Activated T-cell treated with anti-CD3 and anti-CD28 coated beads, Interleukin-2, amount 50 U/mL, for 4 hours (primary cell): ENCODE results near the gene GRM4. TPM values are rescaled to one million over a fixed set of nuclear protein-coding genes. Genes with fewer than 3 reads are reported as not detected.
A peak's percentile ranks its signal among the peaks of the same experiment; 100 is the strongest.

Experiments used
- ATAC-seq, 2 donors: fragments of 200-7000 bp; cut with Tn5 transposase; one replicate each; pipeline ENCODE4 v1.10.0; 2021
- DNase-seq: peaks from one replicate; pipeline ENCODE4 v3.0.0-alpha.2; 2020
- H3K27me3 Mint-ChIP-seq: one replicate; pipeline ENCODE4 v1.8.0; 2021; ENCODE audit warnings: low read depth, mixed read lengths
- H3K36me3 Mint-ChIP-seq: one replicate; pipeline ENCODE4 v1.8.0; 2022; ENCODE audit warnings: mixed read lengths; ENCODE audit not compliant: insufficient read depth
- H3K4me1 Mint-ChIP-seq: one replicate; pipeline ENCODE4 v1.8.0; 2021; ENCODE audit warnings: low read depth, mixed read lengths
- H3K4me3 Mint-ChIP-seq: one replicate; pipeline ENCODE4 v1.8.0; 2021; ENCODE audit warnings: mild to moderate bottlenecking, moderate library complexity, mixed read lengths
- H3K9me3 Mint-ChIP-seq: one replicate; pipeline ENCODE4 v1.8.0; 2021; ENCODE audit warnings: mixed read lengths
- total RNA-seq, 3 donors: library from RNA; stranded (reverse); gene quantifications; one replicate each; pipeline ENCODE4 v1.2.1, GENCODE V29; 2021

Gene GRM4
- total RNA-seq, 3 donors from 2014 or later, result 0.25 to 0.29 TPM; not detected in 1

DNA sequence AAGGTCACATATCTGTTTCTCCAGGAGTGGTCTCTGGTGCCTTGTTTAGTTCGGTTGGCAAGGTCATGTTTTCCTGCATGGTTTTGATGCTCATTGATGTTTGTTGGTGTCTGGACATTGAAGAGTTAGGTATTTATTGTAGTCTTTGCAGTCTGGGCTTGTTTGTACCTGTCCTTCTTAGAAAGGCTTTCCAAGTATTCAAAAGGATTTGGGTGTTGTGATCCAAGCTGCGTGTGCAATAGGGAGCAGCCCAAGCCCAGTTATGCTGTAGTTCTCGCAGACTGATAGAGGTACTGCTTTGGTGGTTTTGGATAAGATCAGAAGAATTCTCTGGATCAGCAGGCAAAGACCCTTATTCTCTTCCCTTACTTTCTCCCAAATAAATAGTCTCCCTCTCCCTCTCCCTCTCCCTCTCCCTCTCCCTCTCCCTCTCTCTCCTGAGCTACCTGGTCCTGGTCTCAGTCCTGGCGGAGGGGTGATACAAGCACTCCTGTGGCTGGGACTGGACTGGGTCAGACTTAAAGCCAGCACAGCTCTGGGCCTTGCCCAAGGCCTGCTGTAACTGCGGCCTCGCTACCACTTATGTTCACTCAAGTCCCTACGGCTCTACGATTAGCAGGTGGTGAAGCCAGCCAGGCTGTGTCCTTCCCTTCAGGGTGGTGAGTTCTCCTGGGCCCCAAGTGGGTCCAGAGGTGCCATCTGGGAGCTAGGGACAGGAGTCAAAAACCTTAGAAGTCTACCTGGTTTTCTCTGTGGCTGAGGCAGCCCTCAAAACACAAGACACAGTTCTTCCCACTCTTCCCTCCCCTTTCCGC lies 27.3 kb upstream of the GRM4 start:
- no peaks in the 10 kb centered on the region for H3K27me3 Mint-ChIP-seq
- peaks cover 6% of the 10 kb centered on the region for H3K9me3 Mint-ChIP-seq
- no peak for ATAC-seq
- H3K4me3 Mint-ChIP-seq, result no peak overlapping the region
- H3K4me1 Mint-ChIP-seq, result peaks cover 10% of the 10 kb centered on the region
- DNase-seq, result no peak
- no peaks in the 10 kb centered on the region for H3K36me3 Mint-ChIP-seq

- no peaks in the 10 kb centered on the region for H3K36me3 Mint-ChIP-seq
- DNase-seq (no peak), ATAC-seq (no peak)
- H3K4me1 Mint-ChIP-seq, result peaks cover 10% of the 10 kb centered on the region
- H3K4me3 Mint-ChIP-seq, result no peak overlapping the region
- H3K9me3 Mint-ChIP-seq, result peaks cover 6% of the 10 kb centered on the region
- no peaks in the 10 kb centered on the region for H3K27me3 Mint-ChIP-seq
These were observed 24.5 kb upstream of the GRM4 start for GRCh38 chr6:34170346-34170745.

GRCh38 chr6:34169897-34170296 lies 24.0 kb upstream of the GRM4 start:
- no peak overlapping the region for H3K4me3 Mint-ChIP-seq
- H3K4me1 Mint-ChIP-seq, result peaks cover 10% of the 10 kb centered on the region
- H3K9me3 Mint-ChIP-seq, result peaks cover 6% of the 10 kb centered on the region
- DNase-seq (no peak), ATAC-seq (no peak)
- no peaks in the 10 kb centered on the region for H3K36me3 Mint-ChIP-seq
- H3K27me3 Mint-ChIP-seq, result no peaks in the 10 kb centered on the region

- Mint-ChIP-seq H3K27me3 (no peaks in the 10 kb centered on the region), H3K4me1 (no peaks in the 10 kb centered on the region), H3K9me3 (peaks cover 11% of the 10 kb centered on the region), H3K4me3 (no peak overlapping the region), H3K36me3 (no peaks in the 10 kb centered on the region)
- no peak for DNase-seq
- ATAC-seq, result no peak
These were observed 16.1 kb upstream of the GRM4 start for GRCh38 chr6:34161857-34162515.

DNA sequence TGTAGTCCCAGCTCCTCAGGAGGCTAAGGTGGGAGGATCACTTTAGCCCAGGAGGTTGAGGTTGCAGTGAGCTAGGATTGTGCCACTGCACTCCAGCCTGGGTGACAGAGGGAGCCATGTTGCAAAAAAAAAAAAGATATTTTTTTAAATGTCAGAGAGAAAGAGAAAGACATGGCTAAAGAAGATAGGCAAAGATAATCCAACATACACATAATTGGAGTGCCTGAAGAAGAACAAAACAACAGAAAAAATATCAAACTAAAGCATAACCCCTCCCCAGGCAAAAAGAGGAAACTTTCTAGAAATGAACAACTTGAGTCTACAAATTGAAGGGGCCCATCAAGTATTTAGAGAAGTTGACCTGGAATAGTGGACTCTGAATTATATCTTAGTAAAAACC lies 14.0 kb upstream of the GRM4 start:
- no peak overlapping the region for H3K4me3 Mint-ChIP-seq
- no peak for DNase-seq
- H3K36me3 Mint-ChIP-seq, result no peaks in the 10 kb centered on the region
- H3K27me3 Mint-ChIP-seq, result no peaks in the 10 kb centered on the region
- no peaks in the 10 kb centered on the region for H3K4me1 Mint-ChIP-seq
- ATAC-seq, result no peak
- peaks cover 11% of the 10 kb centered on the region for H3K9me3 Mint-ChIP-seq

DNA sequence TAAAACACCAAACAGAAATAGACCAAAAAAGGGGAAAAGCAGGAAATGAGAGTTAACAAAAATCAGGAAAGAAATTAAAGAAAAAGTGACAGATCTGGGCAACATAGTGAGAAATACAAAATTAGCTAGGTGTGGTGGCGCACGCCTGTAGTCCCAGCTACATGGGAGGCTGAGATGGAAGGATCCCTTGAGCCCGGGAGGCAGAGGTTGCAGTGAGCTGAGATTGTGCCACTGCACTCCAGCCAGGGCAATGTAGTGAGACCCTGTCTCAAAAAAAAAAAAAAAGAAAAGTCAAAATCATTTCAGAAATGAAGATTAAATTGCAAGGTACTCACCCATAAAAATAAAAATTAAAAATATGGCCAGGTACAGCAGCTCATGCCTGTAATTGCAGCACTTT lies 13.0 kb upstream of the GRM4 start:
- ATAC-seq, result no peak

DNA sequence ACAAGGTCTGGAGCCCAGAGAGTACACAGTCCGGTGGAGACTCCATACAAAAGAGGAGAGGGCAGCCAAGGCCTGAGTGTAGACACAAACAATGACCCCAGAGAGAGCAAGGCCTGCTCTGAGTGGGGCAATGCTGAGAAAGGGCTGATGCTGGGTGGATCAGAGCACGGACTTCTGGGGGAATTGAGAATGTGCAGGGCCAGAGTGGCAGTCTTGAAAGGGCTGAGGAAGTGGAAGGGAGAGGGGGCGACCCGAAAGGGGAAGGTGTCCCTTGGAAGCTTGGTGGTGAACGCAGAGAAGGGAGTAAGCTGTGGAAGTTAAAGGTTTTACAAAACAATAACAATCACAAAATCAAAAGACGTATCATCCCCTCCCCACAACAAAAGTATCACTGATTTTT lies 12.0 kb upstream of the GRM4 start:
- Mint-ChIP-seq H3K36me3 (no peaks in the 10 kb centered on the region), H3K4me3 (no peak overlapping the region), H3K9me3 (peaks cover 11% of the 10 kb centered on the region), H3K4me1 (peaks cover 4% of the 10 kb centered on the region), H3K27me3 (peaks cover 10% of the 10 kb centered on the region)
- DNase-seq, result no peak
- ATAC-seq, result no peak

More for the DNA sequence above, 13.0 kb upstream of the GRM4 start:
- no peak for DNase-seq
- no peaks in the 10 kb centered on the region for H3K36me3 Mint-ChIP-seq
- peaks cover 5% of the 10 kb centered on the region for H3K27me3 Mint-ChIP-seq
- peaks cover 4% of the 10 kb centered on the region for H3K4me1 Mint-ChIP-seq
- peaks cover 11% of the 10 kb centered on the region for H3K9me3 Mint-ChIP-seq
- no peak overlapping the region for H3K4me3 Mint-ChIP-seq

DNA sequence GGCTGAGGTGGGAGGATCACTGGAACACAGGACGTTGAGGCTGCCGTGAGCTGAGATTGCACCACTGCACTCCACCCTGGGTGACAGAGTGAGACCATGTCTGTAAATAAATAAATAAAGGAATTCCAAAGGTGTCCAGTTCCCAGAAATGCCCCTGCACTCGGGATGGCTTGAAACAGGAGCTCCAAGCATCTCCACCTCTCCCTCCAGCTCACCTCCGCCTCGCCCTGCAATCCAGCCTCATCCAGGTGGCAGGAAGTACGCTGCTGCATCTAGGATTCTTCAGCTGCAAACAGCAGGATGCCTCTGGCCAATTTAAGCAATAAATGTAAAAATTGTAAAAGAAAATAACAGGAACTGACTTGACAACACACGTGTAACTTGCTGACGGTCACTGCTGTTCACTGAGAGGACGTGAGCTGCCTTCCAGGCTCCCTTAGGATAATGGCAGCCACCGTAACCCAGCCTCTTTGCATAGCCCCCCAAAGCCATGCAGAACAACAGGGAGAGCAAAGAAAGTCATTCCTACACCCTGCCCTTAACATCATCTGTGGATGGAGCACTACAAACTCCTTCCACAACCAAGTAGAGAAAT lies 11.4 kb upstream of the GRM4 start:
- Mint-ChIP-seq H3K36me3 (no peaks in the 10 kb centered on the region), H3K9me3 (peaks cover 11% of the 10 kb centered on the region), H3K4me1 (peaks cover 4% of the 10 kb centered on the region), H3K4me3 (no peak overlapping the region), H3K27me3 (peaks cover 15% of the 10 kb centered on the region)
- DNase-seq (no peak), ATAC-seq (no peak)

DNA sequence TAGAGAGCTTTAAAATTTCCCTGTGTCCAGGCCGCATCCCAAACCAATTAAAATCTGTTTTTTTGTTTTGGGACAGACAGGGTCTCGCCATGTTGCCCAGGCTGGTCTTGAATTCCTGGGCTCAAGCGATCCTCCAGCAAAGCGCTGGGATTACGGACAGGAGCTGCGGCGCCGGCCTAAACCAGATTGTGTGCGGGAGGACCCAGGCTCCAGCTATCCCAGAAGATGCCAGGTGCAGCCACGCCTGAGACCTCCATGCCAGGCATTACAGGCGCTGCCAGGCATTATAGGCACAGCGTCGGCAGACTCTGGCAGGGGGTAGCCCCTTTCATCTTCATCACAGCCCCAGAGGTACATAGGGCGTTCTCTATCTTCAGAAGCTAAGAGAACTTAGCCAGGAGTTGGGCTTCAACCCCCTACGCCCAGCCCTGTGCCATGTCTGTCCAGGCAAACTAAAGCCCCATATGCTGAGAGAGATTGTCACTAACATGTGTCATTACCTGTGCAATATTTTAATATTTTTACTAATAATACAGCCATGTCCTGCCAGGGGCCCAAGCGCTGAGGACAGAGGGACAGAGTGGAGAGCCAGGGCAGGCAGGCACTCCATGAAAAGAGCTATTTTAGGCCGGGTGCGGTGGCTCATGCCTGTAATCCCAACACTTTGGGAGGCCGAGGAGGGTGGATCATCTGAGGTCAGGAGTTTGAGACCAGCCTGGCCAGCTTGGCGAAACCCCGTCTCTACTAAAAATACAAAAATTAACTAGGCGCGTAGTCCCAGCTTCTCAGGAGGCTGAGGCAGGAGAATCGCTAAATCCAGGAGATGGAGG lies 9.8 kb upstream of the GRM4 start:
- DNase-seq (no peak), ATAC-seq (no peak)
- H3K27me3 Mint-ChIP-seq, result peaks cover 29% of the 10 kb centered on the region
- no peaks in the 10 kb centered on the region for H3K36me3 Mint-ChIP-seq
- no peak overlapping the region for H3K4me3 Mint-ChIP-seq
- H3K9me3 Mint-ChIP-seq, result peaks cover 11% of the 10 kb centered on the region
- H3K4me1 Mint-ChIP-seq, result peaks cover 4% of the 10 kb centered on the region

DNA sequence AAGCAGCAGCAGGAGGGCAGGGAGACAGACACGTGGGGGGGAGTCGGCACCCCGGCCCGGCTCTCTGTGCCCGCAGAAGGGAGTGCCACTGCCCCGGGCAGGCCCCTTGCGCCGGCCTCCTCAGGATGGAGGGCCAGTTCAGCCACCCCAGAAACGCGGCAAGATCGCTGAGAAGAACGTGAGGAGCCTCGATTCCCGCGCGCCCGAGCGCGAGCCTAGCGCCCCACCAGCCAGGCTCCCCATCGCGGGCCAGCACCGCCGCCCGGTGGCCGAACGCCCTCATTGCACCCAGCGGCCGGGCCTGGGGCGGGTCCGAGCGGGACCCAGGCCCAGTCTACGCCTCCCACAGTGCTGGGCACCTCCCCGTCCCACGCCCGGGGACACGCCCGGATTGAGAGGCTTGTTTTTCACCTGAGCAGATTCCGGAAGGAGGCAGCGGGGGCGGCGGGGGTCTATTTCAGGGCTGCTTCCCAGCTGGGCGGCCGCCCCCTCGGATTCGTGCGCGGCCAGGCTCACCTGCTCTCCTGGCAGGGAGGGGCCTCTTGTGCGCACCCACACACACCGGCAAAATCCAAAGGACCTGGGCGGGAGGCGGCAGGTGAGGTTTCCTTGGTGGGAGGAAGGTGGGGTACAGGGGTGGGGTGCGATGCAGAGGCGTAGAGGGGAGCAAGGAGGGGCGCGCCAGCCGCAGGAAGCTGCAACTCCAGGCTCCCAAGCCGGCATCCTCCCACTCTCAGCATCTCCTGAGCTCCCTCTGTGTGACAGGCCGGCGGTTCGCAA lies 9.0 kb upstream of the GRM4 start:
- peaks cover 8% of the 10 kb centered on the region for H3K9me3 Mint-ChIP-seq
- H3K4me1 Mint-ChIP-seq, result peaks cover 4% of the 10 kb centered on the region
- H3K4me3 Mint-ChIP-seq, result no peak overlapping the region
- H3K27me3 Mint-ChIP-seq, result peaks cover 38% of the 10 kb centered on the region
- H3K36me3 Mint-ChIP-seq, result no peaks in the 10 kb centered on the region
- ATAC-seq, result peak; percentile 93 to 97
- peak; percentile 70 for DNase-seq

DNA sequence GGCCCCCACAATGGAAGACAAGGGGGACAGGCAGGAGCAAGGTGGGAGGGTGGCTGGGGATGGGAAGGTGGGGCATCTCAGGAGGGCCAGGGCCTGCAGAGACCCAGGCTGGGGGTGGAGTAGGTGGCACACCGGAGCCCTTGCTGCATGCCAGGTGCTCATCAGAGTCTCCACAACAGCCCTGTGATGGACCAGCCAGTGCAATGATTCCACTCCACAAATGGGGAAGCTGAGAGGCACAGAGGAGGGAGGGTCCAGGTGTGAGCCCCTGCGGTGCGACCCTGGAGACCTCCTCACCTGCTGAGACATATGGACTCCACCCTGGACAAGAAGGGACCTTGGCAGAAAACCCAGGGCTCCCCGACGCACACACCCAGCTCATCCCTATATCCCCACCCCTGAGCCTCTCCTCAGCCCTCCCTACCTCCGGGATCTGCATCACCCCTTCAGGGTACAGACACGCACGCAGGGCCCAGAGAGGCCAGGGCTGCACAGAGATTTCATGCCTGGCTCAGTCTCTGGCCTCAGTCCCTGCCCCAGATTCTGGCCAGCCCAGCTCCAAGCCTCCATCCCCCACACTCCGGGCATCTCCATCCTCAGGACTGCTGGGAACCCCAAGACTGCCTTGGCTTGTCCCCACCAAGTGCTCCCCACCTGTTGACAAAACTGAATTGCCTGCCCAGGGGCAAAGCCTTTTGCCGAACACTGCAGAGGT lies 7.1 kb upstream of the GRM4 start:
- peaks cover 50% of the 10 kb centered on the region for H3K27me3 Mint-ChIP-seq
- peaks cover 4% of the 10 kb centered on the region for H3K4me1 Mint-ChIP-seq
- DNase-seq (no peak), ATAC-seq (no peak)
- H3K9me3 Mint-ChIP-seq, result no peaks in the 10 kb centered on the region
- no peaks in the 10 kb centered on the region for H3K36me3 Mint-ChIP-seq
- H3K4me3 Mint-ChIP-seq, result no peak overlapping the region

- H3K27me3 Mint-ChIP-seq, result peaks cover 52% of the 10 kb centered on the region
- H3K4me3 Mint-ChIP-seq, result no peak overlapping the region
These were observed 6.2 kb upstream of the GRM4 start for GRCh38 chr6:34152042-34152524.

More at GRCh38 chr6:34152042-34152524, 6.2 kb upstream of the GRM4 start:
- H3K36me3 Mint-ChIP-seq, result no peaks in the 10 kb centered on the region
- ATAC-seq (no peak), DNase-seq (no peak)
- no peaks in the 10 kb centered on the region for H3K9me3 Mint-ChIP-seq
- H3K4me1 Mint-ChIP-seq, result peaks cover 4% of the 10 kb centered on the region
